HG03066 (cell line): Measurements from ENCODE around the gene NSD1.

Source experiments
- ATAC-seq: cut with Tn5 transposase; IDR thresholded peaks from one replicate; pipeline ENCODE4 v1.9.1; 2021; ENCODE audit warnings: low read depth; ENCODE audit not compliant: unreplicated experiment

NSD1 gene

GRCh38 chr5:177097016-177097985 is 36.3 kb upstream of the NSD1 start:
- ATAC-seq, result no peak

GRCh38 chr5:177098120-177098469 is 35.5 kb upstream of the NSD1 start:
- ATAC-seq, result no peak

- no peak for ATAC-seq
Observed at GRCh38 chr5:177098470-177099141, 35.0 kb upstream of the NSD1 start.

- ATAC-seq, result no peak
Observed at GRCh38 chr5:177099422-177100093, 34.0 kb upstream of the NSD1 start.

GRCh38 chr5:177100714-177101121 is 32.9 kb upstream of the NSD1 start:
- no peak for ATAC-seq

- ATAC-seq, result no peak
Observed at GRCh38 chr5:177103523-177104253, 29.9 kb upstream of the NSD1 start.

GRCh38 chr5:177105691-177106476 is 27.7 kb upstream of the NSD1 start:
- no peak for ATAC-seq

GRCh38 chr5:177107159-177107558 is 26.4 kb upstream of the NSD1 start:
- no peak for ATAC-seq

- no peak for ATAC-seq
Observed at GRCh38 chr5:177109810-177110209, 23.8 kb upstream of the NSD1 start.

GRCh38 chr5:177111720-177112394 is 21.7 kb upstream of the NSD1 start:
- ATAC-seq, result peak; percentile 52

- ATAC-seq, result no peak
Observed at GRCh38 chr5:177112589-177113220, 20.9 kb upstream of the NSD1 start.

- no peak for ATAC-seq
Observed at GRCh38 chr5:177113566-177114424, 19.8 kb upstream of the NSD1 start.

GRCh38 chr5:177116631-177117373 is 16.8 kb upstream of the NSD1 start:
- ATAC-seq, result no peak

- no peak for ATAC-seq
Observed at GRCh38 chr5:177117441-177118045, 16.0 kb upstream of the NSD1 start.

GRCh38 chr5:177122566-177122965 is 11.0 kb upstream of the NSD1 start:
- no peak for ATAC-seq

- no peak for ATAC-seq
Observed at GRCh38 chr5:177123789-177124485, 9.6 kb upstream of the NSD1 start.
